Measurements from ENCODE around the gene FBP2.
"Not testable (repeated sequence)": the region's sequence is repeated elsewhere in the genome, so short reads cannot be mapped to it uniquely, and the experiment has no call there.

Gene FBP2

DNA sequence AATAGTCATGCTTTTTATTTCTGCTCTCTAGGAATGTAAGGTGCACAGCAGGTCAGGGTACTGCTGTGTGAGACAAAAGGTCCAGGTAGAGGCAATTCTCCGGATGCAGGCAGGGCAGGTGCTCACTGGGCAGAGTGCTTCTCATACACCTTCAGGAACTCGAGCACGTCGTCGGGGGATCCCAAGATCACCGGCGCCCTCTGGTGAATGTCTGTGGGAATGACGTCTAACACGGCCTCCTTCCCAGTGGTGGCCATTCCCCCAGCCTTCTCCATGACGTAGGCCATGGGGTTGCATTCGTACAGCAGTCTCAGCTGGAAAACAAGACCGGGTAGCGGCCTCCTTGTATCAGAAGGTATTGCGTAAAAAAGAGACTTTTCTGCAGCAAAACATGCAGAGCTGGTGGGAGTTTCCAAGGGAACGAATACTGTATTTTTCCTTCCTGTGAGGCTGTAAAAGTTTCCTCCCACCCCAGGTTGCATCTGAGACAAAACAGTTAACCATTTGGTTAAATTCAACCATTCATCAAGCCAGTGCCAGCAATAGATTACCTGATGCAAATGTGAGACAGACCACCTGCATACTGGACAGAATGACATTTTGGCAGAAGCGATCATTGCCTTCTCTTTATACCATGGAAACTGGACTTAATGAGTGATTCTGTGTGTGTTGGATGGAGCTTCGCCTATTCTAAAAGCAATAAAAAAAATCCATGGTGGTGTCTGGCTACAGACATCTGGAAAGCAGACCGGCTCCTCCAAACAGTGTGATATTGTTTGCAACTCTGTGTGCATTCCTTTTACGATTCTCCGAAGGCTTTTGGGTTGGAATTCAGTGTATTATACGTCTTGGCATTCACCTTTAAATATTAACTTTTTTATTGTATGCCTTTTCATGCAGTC is 9.9 kb upstream of the FBP2 start:
- peak overlapping the region in 1 of 3 experiments; percentile 11 for H3K4me3 Mint-ChIP-seq

DNA sequence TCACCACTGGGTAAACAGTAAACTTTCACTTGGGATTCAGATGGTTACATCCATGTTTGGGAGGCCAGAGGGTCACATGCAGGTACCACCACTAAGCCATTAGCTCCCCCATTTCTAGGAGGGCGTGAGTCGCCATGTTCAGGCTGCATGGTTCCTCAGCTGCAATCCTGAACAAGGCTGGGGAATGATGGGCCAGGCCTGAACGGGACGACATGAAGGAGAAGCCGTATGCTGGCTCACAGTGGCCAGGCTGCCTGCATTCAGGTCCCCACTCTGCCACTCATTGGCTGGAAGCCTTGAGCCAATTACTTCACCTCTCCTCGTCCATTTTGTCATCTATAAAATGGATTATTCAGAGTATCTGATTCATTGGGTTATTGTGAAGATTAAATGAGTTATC is 9.0 kb upstream of the FBP2 start:
- TF ChIP-seq, protein P1, sequence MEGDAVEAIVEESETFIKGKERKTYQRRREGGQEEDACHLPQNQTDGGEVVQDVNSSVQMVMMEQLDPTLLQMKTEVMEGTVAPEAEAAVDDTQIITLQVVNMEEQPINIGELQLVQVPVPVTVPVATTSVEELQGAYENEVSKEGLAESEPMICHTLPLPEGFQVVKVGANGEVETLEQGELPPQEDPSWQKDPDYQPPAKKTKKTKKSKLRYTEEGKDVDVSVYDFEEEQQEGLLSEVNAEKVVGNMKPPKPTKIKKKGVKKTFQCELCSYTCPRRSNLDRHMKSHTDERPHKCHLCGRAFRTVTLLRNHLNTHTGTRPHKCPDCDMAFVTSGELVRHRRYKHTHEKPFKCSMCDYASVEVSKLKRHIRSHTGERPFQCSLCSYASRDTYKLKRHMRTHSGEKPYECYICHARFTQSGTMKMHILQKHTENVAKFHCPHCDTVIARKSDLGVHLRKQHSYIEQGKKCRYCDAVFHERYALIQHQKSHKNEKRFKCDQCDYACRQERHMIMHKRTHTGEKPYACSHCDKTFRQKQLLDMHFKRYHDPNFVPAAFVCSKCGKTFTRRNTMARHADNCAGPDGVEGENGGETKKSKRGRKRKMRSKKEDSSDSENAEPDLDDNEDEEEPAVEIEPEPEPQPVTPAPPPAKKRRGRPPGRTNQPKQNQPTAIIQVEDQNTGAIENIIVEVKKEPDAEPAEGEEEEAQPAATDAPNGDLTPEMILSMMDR (IDR thresholded peaks at IDR 0.05; ENCODE audit: unreplicated experiment in 3 of 3): no peak
- no peak overlapping the region for H3K4me3 Mint-ChIP-seq
- no peaks in the 10 kb centered on the region for H3K36me3 Mint-ChIP-seq (ENCODE audit: low read depth)

More for the DNA sequence above, 9.9 kb upstream of the FBP2 start:
- Mint-ChIP-seq H3K36me3 (ENCODE audit: low read depth) (no peaks in the 10 kb centered on the region), H3K27ac (peak overlapping the region; percentile 70 to 83 (median 70)), H3K9me3 (no peaks in the 10 kb centered on the region), H3K27me3 (ENCODE audit: low read depth) (peaks cover 32% of the 10 kb centered on the region), H3K4me1 (peaks cover 25% of the 10 kb centered on the region)
- TF ChIP-seq, protein P1 (IDR thresholded peaks at IDR 0.05; ENCODE audit: unreplicated experiment in 3 of 3): peak; percentile 60 to 77 (median 65)

DNA sequence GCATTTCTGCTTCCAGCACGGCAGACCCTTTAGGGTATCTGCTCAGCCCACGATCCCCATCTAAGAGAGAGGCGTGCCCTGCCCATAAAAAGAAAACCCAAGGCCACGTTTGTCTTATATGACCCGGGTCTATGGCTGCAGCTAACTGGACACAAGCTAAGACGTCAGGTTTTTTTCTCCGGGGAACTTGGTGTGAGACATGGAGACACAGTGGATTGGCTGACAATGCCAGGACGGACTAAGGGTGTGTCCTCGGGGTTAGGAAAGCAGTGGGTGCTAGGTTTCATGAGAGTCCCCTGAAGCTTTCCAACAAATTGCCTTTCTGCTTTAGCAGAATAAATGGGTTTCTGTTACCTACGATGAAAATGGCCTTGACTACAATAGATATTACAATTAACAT is 7.1 kb upstream of the FBP2 start:
- Mint-ChIP-seq H3K27ac (no peak overlapping the region), H3K27me3 (ENCODE audit: low read depth) (peaks cover 12% of the 10 kb centered on the region), H3K36me3 (ENCODE audit: low read depth) (no peaks in the 10 kb centered on the region), H3K4me1 (peaks cover 15% of the 10 kb centered on the region), H3K4me3 (no peak overlapping the region), H3K9me3 (no peaks in the 10 kb centered on the region)
- TF ChIP-seq, protein P1 (IDR thresholded peaks at IDR 0.05; ENCODE audit: unreplicated experiment in 3 of 3): no peak

More for the DNA sequence above, 9.0 kb upstream of the FBP2 start:
- Mint-ChIP-seq H3K27me3 (ENCODE audit: low read depth) (peaks cover 27% of the 10 kb centered on the region), H3K4me1 (peaks cover 24% of the 10 kb centered on the region), H3K9me3 (no peaks in the 10 kb centered on the region), H3K27ac (peak overlapping the region in 2 of 3 experiments; percentile 70)

DNA sequence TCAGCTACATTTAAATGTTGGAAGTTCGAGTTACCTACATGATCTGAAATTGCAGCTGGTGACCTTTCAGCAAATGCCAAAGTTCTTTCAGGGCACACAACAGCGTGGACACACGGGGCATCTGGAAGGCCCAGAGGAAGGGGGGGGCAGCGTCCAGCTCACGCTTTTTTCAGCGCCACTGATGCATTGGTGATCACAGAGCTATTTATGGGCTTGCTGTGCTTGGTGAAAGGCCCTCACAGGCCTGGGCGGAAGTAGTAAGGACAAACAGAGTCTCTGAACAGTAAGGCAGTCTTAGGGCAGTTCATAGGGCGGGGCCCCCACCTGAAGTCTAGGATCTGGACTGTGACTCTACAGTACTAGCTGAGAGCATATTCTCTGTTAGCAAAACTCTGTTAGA is 6.6 kb upstream of the FBP2 start:
- H3K9me3 Mint-ChIP-seq: no peaks in the 10 kb centered on the region

DNA sequence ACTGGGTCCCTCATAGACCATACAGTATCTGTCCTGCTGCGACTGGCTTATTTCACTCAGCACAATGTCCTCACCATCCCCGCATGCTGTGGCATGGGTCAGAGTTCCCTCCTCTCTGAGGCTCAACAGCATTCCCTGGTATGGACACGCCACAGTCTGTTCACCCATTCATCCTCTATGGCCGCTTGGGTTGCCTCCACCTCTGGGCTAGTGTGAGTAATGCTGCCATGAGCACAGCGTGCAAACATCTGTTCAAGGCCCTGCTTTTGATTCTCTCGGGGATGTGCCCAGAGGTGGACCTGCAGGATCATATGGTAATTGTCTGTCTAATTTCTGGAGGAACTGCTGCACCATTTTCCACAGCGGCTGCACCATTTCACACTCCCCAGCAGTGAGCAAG is 5.5 kb upstream of the FBP2 start:
- H3K9me3 Mint-ChIP-seq: no peaks in the 10 kb centered on the region
- no peak overlapping the region for H3K4me3 Mint-ChIP-seq
- H3K27me3 Mint-ChIP-seq (ENCODE audit: low read depth): peaks cover 6% of the 10 kb centered on the region
- H3K27ac Mint-ChIP-seq: no peak overlapping the region
- peaks cover 15% of the 10 kb centered on the region for H3K4me1 Mint-ChIP-seq
- TF ChIP-seq, protein P1 (IDR thresholded peaks at IDR 0.05; ENCODE audit: unreplicated experiment in 3 of 3): no peak
- no peaks in the 10 kb centered on the region for H3K36me3 Mint-ChIP-seq (ENCODE audit: low read depth)

More for the DNA sequence above, 6.6 kb upstream of the FBP2 start:
- Mint-ChIP-seq H3K4me1 (peaks cover 15% of the 10 kb centered on the region), H3K27me3 (ENCODE audit: low read depth) (peaks cover 8% of the 10 kb centered on the region), H3K36me3 (ENCODE audit: low read depth) (no peaks in the 10 kb centered on the region), H3K4me3 (no peak overlapping the region), H3K27ac (no peak overlapping the region)
- TF ChIP-seq, protein P1 (IDR thresholded peaks at IDR 0.05; ENCODE audit: unreplicated experiment in 3 of 3): no peak

DNA sequence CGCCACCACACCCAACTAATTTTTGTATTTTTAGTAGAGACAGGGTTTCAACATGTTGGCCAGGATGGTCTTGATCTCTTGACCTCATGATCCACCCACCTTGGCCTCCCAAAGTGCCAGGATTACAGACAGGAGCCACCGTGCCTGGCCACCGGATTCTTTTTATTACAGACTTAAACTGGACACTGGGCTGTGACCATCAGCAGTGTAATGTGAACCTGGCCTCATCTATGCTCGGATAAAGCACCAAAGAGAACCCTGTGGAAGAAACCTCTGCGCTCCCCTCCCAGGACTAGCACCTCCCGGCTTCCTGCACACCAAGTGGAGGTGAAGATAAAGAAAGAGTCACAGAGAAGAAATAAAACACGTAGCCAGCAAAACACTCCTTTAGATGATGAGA is 941 bp downstream of the FBP2 start:
- H3K4me3 Mint-ChIP-seq; H3K4me1 Mint-ChIP-seq; H3K9me3 Mint-ChIP-seq; H3K27ac Mint-ChIP-seq; H3K27me3 Mint-ChIP-seq (ENCODE audit: low read depth); H3K36me3 Mint-ChIP-seq (ENCODE audit: low read depth): not testable (repeated sequence)
